Esophagus squamous epithelium (tissue), 4 donors: ENCODE measurements around the gene MVK.

Experiments used
- POLR2A ChIP-seq, 4 donors: fragments of 450-650 bp; IDR thresholded peaks; one replicate each; pipeline ENCODE4 v1.6.1; 2017; ENCODE audit warnings: antibody characterized with exemption in 4 of 4, mild to moderate bottlenecking in 4 of 4, moderate library complexity in 3 of 4
- TF ChIP-seq, protein P1 (sequence below), 6 experiments: fragments of 450-650 bp in 4 of 6; fragments of 200-600 bp in 2 of 6; sonication (generic) in 2 of 6; IDR thresholded peaks; one replicate each; pipeline ENCODE4 v1.5.1; 2016 to 2019; ENCODE audit warnings: antibody characterized with exemption in 6 of 6, mild to moderate bottlenecking in 4 of 6, moderate library complexity in 4 of 6

GRCh38 chr12:109525279-109525585 lies 48.4 kb upstream of the MVK start:
- TF ChIP-seq, protein P1, sequence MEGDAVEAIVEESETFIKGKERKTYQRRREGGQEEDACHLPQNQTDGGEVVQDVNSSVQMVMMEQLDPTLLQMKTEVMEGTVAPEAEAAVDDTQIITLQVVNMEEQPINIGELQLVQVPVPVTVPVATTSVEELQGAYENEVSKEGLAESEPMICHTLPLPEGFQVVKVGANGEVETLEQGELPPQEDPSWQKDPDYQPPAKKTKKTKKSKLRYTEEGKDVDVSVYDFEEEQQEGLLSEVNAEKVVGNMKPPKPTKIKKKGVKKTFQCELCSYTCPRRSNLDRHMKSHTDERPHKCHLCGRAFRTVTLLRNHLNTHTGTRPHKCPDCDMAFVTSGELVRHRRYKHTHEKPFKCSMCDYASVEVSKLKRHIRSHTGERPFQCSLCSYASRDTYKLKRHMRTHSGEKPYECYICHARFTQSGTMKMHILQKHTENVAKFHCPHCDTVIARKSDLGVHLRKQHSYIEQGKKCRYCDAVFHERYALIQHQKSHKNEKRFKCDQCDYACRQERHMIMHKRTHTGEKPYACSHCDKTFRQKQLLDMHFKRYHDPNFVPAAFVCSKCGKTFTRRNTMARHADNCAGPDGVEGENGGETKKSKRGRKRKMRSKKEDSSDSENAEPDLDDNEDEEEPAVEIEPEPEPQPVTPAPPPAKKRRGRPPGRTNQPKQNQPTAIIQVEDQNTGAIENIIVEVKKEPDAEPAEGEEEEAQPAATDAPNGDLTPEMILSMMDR (IDR thresholded peaks at IDR 0.05): no peak
- no peak for TF ChIP-seq POLR2A (IDR thresholded peaks at IDR 0.05)
